GM19397 (cell line): ENCODE data around the gene TMTC1.

Experiments used
- ATAC-seq: cut with Tn5 transposase; IDR thresholded peaks from one replicate; pipeline ENCODE4 v1.9.1; 2021; ENCODE audit warnings: mild to moderate bottlenecking, moderate library complexity; ENCODE audit not compliant: unreplicated experiment

TMTC1 gene

DNA sequence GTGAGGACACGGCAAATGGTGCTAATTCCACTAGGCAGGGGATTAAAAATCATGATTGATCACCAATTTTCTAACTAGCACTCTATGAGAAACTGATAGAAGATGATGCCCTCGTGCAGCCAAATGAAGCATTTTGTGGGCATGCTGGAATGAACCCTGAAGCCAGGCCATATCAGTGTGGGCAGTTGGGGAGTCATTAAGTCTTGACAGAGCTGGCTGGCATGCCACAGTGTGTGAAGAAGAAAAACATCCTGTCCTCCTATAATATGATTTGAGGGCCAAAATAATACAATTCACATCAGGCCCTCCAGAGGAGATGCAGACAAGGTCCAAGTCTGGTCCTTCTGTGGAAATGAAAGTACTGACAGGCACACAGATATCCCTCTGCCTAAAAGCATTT, 107.1 kb downstream of the TMTC1 start:
- no peak for ATAC-seq

DNA sequence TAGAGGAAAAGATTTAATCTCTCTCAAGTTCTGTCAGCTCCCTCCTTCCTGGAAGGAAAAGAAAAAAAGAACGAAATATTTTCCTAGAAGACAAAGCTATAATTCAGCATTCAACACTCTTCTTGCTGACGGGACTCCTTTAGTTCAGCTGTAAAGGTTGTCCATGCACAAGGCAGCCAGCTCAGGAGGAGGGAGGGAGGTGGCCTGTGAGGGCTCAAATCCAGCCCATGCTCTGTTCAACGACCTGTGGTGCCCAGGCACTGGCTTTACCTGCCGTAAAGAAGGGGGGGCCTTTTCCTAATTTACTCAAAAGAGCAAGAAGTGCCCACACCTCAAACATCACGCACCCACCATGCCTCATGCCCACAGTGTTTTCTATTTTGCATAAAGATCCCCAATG, 109.3 kb downstream of the TMTC1 start:
- ATAC-seq, result no peak

DNA sequence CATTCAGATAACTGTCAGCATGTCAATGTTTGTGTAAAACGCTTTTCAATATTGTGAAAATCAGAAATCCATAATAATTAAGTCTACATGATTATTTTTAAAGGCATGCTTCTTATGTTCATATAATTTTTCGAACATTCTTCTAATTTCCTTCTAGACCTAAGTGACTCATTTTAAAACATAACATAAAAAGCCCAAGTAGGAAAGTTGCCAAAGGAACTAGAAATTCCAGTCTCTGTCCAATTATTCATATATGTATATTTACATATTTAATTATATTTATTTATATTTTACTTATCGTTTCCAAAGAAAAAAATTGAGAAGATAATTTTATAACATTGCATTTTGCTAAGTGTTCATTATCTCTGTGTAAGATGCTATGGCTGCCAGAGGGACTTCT, 110.4 kb downstream of the TMTC1 start:
- ATAC-seq, result no peak

DNA sequence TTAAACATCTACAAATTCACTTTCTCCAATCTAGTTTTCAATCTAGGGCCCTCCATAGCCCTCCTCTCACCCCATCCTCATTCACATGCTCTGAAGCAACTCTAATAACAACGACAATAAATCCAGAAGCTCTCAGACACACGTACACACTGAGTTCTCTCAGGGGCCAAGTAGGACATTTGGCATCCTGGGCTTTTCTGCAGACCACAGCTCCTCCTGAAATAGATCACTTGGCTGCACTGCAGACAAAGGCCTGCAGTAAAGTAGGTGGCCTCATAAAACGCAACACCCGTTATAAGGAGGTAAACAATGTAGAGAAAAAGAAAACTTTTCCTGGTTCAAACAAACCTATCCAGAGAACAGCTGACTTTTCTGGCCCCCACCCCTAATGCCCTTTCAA, 111.2 kb downstream of the TMTC1 start:
- no peak for ATAC-seq

DNA sequence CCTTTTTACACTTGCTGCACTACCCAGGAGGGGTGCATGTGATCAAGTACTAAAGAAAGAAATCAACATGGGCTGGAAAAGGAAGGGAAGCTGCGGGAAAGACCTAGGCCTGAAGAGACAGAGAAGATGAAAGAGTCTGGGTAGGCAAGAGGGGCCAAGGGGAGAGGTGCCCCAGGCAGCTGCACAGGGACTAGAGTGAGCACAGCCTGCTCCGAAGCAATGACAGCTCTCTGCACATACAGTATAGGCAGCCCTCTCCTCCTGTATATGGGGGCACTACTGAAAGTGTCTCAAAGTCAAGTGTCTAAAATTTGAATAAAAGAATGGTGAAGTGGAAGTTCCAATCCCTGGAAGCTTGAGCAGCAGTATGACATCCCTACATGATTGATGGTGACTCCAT, 112.0 kb downstream of the TMTC1 start:
- no peak for ATAC-seq

DNA sequence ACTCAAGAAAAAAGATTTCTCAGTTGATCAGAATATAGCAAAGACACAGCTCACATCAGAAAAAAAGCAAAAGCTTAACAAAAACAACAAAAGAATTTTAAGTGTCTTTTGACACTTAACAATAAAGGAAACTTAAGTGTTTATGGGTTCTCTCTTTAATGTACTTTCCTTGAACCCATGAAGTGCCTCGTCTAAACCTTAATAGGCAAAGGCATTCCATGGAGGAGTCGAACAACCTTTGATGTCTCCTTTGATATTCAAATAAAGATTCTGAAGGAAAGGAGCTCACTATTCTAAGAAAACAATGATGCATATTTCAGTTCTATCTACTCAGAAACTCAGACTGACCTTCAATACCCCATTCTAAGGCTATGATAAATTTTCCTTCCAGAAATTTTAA, 116.7 kb downstream of the TMTC1 start:
- no peak for ATAC-seq

DNA sequence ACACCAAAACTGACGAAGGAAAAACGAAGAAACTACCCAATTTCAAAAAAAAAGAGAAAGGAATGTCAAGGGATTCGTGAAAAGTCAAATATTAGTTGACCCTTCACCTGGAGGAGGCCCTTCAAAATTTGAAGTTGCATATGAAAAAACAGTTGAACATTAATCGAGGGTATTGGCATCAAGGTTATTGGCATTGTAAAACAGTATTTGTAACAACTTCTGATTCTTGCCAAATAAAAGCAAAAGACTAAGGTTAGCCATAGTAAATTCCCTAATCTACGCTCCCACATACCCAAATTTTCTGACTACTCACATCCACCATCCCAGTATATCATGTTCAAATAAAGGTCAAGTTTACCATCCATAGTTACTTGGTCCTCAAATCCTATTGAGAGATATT, 118.6 kb downstream of the TMTC1 start:
- no peak for ATAC-seq

DNA sequence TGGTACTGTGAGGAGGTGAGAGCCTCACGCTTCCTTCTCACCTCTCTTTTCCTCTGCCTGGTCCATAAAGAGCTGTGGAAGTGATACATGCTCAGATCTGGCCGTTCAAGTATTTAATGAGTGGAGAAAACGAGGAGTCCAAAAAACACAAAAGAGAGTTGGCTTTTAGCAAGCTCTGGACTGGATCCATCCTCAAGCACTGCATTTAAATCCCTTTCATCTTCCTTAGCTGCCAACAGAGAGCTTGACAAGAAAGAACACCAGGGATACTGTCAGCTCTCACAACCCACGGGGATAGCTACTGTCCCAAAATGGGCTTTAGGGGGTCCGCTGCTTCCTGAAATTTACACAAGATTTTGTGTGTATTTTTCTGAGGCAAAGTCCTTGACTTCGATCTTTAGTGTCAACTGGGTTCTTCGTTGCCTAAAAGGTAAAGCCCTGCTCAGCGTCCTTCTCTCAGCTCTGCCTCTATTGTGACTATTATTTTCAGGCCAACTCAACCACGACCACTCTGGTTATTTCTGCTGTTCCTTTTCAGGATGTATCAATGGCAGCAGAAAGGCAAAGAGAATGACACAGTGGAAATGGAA, 120.9 kb downstream of the TMTC1 start:
- no peak for ATAC-seq

DNA sequence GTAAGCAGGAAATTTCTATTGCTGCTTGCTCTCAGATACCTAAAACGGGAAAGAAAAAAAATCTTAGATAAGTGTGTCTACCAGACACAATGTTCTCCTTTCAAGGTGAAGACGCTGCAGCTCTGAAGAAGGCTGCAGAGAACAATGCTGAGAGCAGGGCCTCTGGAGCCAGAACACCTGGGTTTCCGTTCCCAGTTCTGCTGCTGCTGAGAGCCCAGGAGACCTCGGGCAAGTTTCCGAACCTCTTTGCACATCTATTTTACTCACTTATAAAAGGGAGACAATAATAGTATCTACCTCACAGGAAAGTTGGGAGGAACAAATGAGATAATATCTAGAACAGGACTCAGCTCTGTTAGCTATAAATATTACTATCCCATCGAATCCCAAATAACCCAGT, 122.9 kb downstream of the TMTC1 start:
- no peak for ATAC-seq

DNA sequence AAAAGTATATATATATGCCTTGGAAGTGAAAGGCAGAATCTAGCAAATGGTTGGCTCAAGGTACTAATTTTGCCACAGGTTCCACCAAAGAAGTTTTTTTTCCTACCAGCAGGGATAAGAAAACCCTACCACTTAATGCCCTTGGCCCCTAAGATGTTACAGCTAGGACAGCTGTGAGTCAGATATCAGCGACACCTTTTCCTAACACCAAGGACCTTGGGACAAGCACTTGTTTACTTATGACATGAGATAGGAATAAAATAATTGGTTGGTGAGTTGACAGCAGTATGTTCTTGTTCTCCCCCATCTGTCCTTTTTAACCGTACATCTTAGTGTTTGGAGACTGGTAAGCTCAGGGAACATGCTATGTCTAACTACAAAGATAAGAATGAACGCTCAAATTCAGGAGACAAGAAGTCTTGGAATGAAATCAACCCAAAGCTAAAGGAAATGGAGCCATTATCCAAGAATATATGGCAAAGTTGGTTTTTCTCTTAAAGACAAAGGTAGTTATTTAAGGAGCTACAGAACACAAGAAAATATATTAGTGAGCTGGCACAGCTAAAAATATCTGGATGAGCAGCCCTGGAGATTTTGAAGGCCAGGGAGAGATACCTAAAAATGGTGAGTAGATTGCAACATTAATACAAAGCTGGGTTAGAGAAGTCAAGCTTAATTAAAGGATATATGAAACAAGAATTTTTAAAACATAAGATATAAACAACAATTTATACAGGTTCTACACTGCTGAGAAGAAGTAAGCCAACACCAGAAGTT, 126.8 kb downstream of the TMTC1 start:
- ATAC-seq, result no peak

DNA sequence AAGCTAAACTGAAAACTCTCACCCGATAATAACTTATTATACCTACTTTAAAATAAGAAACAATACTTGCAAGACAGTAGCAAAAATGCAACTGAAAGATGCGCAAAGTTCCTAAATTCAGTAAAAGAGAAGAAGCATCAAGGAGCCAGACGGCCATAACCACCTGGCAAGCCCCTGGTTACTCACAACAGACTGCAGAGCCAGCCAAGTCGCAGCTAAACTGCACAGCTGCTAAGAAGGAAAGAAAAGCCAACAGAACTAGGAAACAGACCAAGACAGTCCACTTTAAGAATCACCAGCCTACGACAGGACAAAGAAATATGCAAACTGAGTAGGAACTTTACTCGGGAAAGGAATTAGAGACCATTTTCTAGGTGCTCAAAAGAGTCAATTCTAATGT, 127.9 kb downstream of the TMTC1 start:
- no peak for ATAC-seq

DNA sequence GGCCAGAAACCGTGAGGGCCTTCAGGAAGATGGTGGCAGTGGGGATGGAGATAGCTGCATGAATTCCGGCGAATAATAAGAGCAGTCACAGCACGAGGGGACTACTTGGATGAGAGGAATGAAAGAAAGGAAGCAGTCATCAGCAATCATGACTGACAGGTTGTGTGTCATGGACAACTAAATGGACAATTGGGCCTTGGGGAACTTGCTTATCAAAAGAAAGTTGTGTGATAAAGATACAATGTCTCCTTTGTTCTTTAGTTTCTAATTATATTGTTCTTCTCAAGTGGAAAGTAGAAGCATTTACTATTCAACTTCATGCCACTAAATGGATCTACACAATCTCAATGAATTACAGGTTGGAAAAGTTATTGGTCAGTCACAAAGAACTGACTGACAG, 130.5 kb downstream of the TMTC1 start:
- no peak for ATAC-seq

DNA sequence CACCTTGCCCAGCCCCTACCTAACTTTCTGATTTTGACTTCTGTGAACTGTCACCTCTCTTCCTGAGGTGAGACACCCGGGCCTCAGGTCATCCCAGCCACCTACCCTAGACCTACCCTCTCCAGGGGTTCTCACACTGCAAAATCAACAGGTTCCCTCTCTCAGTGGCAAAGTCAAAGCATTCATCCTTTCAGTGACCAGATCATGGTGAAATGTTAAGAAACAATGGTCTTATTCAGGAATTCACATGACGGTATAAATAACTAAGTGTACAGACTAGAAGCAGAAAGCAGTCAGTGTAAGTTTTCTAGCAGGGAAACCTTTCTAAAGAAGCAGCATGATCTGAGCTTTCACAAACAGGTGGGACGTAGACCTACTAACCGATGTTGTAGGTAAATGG, 133.4 kb downstream of the TMTC1 start:
- no peak for ATAC-seq

DNA sequence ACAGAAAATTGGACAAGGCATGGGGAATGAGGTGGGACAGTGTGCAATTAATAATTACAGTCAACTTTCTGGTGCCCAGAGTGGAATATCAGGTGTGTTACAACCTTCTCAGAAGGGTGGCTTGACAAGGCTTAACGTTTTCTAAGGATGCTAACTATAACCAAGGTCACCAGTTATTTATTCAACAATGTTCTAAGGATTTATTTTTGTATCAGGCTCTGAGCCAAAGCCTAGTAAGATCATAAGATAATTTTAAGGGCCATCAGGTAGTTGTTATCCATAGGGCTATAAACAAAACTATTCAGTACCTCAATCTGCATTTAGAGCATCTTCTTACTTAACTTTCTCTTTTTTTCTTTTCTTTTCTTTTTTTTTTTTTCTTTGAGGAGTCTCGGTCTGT, 134.0 kb downstream of the TMTC1 start:
- ATAC-seq, result no peak

DNA sequence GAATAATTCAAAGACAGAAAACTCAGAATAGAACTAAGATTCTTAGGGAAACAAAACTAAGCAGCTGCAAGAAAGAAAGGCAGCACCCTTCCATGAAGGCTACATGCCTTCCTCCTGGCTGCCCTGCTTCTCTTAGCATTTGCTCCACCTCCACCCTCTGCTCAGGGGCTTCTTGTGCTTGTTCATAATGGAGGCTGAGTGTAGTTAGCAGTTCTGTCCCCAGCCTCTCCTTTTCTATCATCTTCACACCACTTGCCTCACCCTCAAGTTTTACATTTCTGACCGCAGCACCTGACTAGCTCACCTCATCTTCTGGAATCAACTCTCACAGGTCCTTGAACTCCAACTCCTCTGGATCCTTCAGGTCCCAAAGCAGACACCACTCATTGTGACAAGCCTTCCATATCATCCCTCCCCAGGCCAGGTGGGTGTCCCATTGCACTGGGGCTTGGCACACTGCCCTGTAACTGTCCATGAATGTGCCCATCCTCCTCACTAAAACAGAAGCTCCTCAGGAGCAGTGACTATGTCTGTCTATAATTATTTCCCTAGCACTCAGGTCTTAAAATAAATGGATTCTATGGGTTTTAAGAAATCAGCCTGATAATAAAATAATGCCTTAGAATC, 139.1 kb downstream of the TMTC1 start:
- ATAC-seq, result no peak

DNA sequence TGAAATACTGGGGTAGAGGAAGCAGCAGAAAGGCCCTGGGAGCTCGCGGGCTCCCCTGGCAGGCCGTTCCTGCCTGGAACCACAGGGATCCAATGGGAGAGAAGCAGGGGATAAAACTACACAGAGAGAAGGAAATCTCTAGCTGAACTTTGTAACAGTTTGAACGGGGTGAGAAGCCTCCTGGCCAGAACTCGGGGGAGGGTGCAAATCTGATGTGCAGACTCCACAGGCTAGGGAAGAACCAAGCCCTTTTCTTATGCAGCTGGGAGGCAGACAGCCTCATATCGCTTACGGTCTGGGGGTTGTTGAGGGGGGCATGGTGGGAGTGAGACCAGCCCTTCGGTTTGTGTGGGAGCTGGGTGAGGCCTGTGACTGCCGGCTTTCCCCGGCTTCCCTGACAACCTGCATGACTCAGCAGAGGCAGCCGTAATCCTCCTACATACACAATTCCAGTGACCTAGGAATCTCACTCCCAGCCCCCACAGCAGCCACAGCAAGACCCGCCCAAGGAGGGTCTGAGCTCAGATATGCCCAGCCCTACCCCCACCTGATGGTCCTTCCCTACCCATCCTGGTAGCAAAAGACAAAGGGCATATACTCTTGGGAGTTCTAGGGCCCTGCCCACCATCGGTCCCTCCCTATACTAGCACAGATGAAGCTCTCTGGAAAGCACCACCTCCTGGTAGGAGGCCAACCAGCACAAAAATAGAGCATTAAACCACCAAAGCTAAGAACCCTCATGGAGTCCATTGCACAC, 143.0 kb downstream of the TMTC1 start:
- no peak for ATAC-seq

DNA sequence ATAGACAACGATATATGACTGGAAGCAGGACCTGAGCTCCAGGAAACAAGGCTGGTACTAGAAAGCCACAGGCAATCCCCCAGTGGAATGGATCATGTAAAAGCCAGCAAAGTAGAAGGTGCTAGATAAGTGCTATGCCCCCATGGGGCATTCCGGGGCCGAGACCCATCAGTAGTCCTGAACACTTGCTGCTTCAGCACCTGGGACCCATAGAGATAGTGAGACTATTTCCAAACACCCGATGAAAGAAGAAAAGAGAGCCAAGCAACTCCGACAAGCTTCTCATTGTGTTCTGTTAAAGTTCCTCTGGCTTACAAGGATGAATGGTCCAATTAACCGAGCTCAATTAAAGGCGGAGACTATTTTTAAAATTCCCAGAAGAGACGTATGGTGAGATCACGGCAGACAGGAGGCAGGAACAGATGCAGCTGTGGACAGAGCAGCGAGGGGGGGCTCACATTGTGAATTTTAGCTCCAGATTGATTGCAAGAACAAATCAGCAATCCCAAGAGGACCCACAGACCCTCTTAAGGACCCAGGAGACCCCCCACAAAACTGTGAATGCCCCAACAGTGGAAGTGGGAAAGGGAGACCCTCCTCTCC, 143.7 kb downstream of the TMTC1 start:
- ATAC-seq, result no peak

DNA sequence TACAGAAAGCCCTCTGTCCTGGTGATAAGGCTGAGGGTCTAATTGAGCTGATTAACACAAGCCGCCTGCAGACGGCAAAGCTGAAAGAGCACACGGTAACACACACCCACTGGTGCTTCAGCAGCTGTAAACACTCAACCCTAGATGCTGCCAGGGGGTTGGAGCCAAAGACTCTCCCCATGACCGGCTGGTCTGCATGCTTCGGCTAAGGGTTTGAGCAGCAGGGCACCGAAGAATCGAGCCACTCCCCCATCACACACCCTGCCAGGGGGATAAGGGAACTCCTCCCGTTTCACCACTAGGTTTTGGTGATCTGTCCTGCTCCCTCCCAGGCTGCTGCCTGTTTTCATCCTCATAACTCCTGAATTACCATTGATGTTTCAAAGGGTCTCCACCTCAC, 145.2 kb downstream of the TMTC1 start:
- ATAC-seq, result no peak

DNA sequence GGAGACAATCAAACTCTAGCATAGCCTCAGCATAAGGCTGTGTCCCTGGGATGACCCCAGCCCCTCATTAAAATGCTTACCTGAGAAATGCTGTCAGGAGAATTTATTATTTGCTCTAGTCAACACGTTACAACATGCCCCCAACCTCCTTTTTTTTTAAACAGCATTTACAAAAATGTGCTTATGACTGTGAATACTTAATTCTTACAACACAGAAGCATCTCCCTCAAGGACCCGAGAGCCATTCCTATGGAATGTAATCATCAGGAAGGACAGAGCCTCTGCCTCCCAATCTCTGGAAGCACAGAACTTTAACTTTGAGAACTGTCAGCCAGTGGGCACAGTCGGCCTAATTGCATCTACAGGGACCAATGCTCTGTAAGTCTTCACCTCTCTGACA, 149.7 kb downstream of the TMTC1 start:
- ATAC-seq, result no peak

DNA sequence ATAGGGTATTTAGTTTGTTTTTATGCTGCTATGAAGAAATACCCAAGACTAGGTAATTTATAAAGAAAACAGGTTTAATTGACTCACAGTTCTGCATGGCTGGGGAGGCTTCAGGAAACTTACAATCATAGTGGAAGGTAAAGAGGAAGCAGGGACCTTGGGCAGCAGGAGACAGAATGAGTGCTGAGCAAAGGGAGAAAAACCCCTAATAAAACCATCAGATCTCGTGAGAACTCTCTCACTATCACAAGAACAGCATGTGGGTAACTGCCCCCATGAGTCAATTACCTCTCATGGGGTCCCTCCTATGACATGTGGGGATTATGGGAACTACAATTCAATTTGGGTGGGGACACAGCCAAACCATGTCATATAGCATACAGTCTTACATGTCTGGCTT, 153.6 kb downstream of the TMTC1 start:
- ATAC-seq, result peak; percentile 48

DNA sequence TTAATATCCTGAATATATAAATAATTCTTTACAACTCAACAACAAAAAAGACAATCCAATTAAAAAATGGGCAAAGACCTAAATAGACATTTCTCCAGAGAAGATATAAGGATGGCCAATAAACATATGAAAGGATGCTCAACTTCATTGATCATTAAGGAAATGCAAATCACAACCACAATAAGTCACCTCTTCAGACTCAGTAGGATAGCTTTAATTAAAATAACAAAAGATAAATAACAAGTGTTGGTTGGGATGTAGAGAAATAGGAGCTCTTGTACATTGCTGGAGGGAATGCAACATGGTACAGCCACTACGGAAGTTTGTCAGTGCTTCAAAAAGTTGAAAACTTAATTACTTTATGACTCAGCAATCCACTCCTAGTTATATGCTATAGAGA, 156.5 kb downstream of the TMTC1 start:
- ATAC-seq, result no peak
